ENCODE data around the gene FPGT.
"Not testable (repeated sequence)": the region's sequence is repeated elsewhere in the genome, so short reads cannot be mapped to it uniquely, and the experiment has no call there.

Gene FPGT

GRCh38 chr1:74197657-74198552 lies at the start of gene FPGT, which contains the start of gene LRRIQ3:
Gene FPGT, plus strand, starts transcription at chr1:74198242. Its CDS starts 37 bp downstream, at chr1:74198279.
Gene LRRIQ3, minus strand, starts transcription at chr1:74198176. Its CDS starts 14,492 bp downstream, at chr1:74183684.
- peak; percentile 92 to 94 for DNase-seq (ENCODE audit: low read depth in 2 of 2)

GRCh38 chr1:74160046-74160445 lies 38.0 kb upstream of the FPGT start:
- no peak for DNase-seq (ENCODE audit: low read depth in 2 of 2)

GRCh38 chr1:74161497-74161896 lies 36.5 kb upstream of the FPGT start:
- DNase-seq (ENCODE audit: low read depth in 2 of 2), result no peak

- DNase-seq (ENCODE audit: low read depth in 2 of 2), result no peak
Measured at GRCh38 chr1:74162333-74162732, 35.7 kb upstream of the FPGT start.

GRCh38 chr1:74174423-74174822 lies 23.6 kb upstream of the FPGT start:
- not testable (repeated sequence) for DNase-seq (ENCODE audit: low read depth in 2 of 2)

GRCh38 chr1:74180490-74180889 lies 17.6 kb upstream of the FPGT start:
- no peak for DNase-seq (ENCODE audit: low read depth in 2 of 2)

GRCh38 chr1:74193908-74194307 lies 4.1 kb upstream of the FPGT start:
- DNase-seq (ENCODE audit: low read depth in 2 of 2), result no peak

- DNase-seq (ENCODE audit: low read depth in 2 of 2), result no peak
Measured at GRCh38 chr1:74195339-74195738, 2.7 kb upstream of the FPGT start.

- DNase-seq (ENCODE audit: low read depth in 2 of 2), result no peak
Measured at GRCh38 chr1:74197255-74197654, 787 bp upstream of the FPGT start.

- no peak for DNase-seq (ENCODE audit: low read depth in 2 of 2)
Measured at GRCh38 chr1:74199504-74199903, 1.5 kb downstream of the FPGT start.

GRCh38 chr1:74205266-74205665 lies 7.2 kb downstream of the FPGT start:
- DNase-seq (ENCODE audit: low read depth in 2 of 2), result no peak

GRCh38 chr1:74215229-74215628 lies 17.2 kb downstream of the FPGT start:
- DNase-seq (ENCODE audit: low read depth in 2 of 2), result no peak

GRCh38 chr1:74222701-74223100 lies 24.7 kb downstream of the FPGT start:
- DNase-seq (ENCODE audit: low read depth in 2 of 2), result no peak

GRCh38 chr1:74223453-74223852 lies 25.4 kb downstream of the FPGT start:
- DNase-seq (ENCODE audit: low read depth in 2 of 2), result no peak

GRCh38 chr1:74235153-74235552 lies 37.1 kb downstream of the FPGT start, which contains the start of gene TNNI3K:
Gene TNNI3K, plus strand, starts transcription at chr1:74235387. Its CDS starts 65 bp downstream, at chr1:74235452.
- no peak for DNase-seq (ENCODE audit: low read depth in 2 of 2)

- DNase-seq (ENCODE audit: low read depth in 2 of 2), result no peak
Measured at GRCh38 chr1:74236440-74236839, 38.4 kb downstream of the FPGT start.

- DNase-seq (ENCODE audit: low read depth in 2 of 2), result no peak
Measured at GRCh38 chr1:74237035-74237434, 39.0 kb downstream of the FPGT start.

- DNase-seq (ENCODE audit: low read depth in 2 of 2), result no peak
Measured at GRCh38 chr1:74237787-74238186, 39.7 kb downstream of the FPGT start.

GRCh38 chr1:74245168-74245772 lies 47.2 kb downstream of the FPGT start:
- DNase-seq (ENCODE audit: low read depth in 2 of 2), result no peak

GRCh38 chr1:74246315-74246714 lies 48.3 kb downstream of the FPGT start:
- no peak for DNase-seq (ENCODE audit: low read depth in 2 of 2)

GRCh38 chr1:74247881-74248528 lies 50.0 kb downstream of the FPGT start:
- no peak for DNase-seq (ENCODE audit: low read depth in 2 of 2)

GRCh38 chr1:74253243-74253824 lies 55.3 kb downstream of the FPGT start:
- DNase-seq (ENCODE audit: low read depth in 2 of 2), result not testable (repeated sequence)

Data from stimulated activated CD4-positive, alpha-beta T cell treated with anti-CD3 and anti-CD28 coated beads, Interleukin-12 subunit alpha, Interleukin-12 subunit beta, amount 100 ng/mL, for 24 hours (primary cell).